OCI-LY7 (cell line): Measurements from ENCODE around the gene HELQ. TPM values are rescaled to one million over a fixed set of nuclear protein-coding genes. Genes with fewer than 3 reads are reported as not detected.
"Not testable (repeated sequence)": the region's sequence is repeated elsewhere in the genome, so short reads cannot be mapped to it uniquely, and the experiment has no call there.

Experiments used
- BruUV-seq: library from RNA; stranded (reverse); fragments of 400-500 nt; replicated peaks from 2 replicates; lab custom pipeline; 2021; lab: Mats Ljungman, UMichigan
- CTCF ChIA-PET: fragments of 300-600 bp; sonication (Branson Sonifier 250); formaldehyde crosslinking; loops from one replicate; lab custom pipeline; 2022; ENCODE audit warnings: antibody characterized with exemption; ENCODE audit not compliant: unreplicated experiment; lab: Charles Lee
- POLR2A ChIA-PET: fragments of 300-600 bp; sonication (Branson Sonifier 250); formaldehyde crosslinking; loops from one replicate; lab custom pipeline; 2022; ENCODE audit warnings: antibody characterized with exemption; lab: Charles Lee
- DNase-seq: peaks from one replicate; pipeline ENCODE4 v3.0.0-alpha.2; 2015; ENCODE audit warnings: low spot score
- H2AFZ ChIP-seq: fragments of 200-600 bp; sonication (generic), shearing (Covaris generic); 2 replicates; pipeline ENCODE4 v1.6.1; 2014; ENCODE audit warnings: mild to moderate bottlenecking, antibody characterized with exemption, low read length, moderate library complexity
- H3K27ac ChIP-seq: fragments of 200-600 bp; sonication (generic); 2 replicates; pipeline ENCODE4 v1.5.1; 2014; ENCODE audit warnings: mixed run types, low read depth, mild to moderate bottlenecking, moderate library complexity, low read length, inconsistent platforms; ENCODE audit not compliant: poor library complexity, severe bottlenecking
- H3K36me3 ChIP-seq: fragments of 200-600 bp; sonication (generic); 2 replicates; pipeline ENCODE4 v1.6.1; 2014; ENCODE audit warnings: mild to moderate bottlenecking, antibody characterized with exemption, low read length, moderate library complexity, mixed read lengths; ENCODE audit not compliant: insufficient read depth
- H3K4me1 ChIP-seq: fragments of 200-600 bp; sonication (generic); 2 replicates; pipeline ENCODE4 v1.5.1; 2014; ENCODE audit warnings: mild to moderate bottlenecking, low read length; ENCODE audit not compliant: insufficient read depth, poor library complexity, severe bottlenecking
- H3K4me2 ChIP-seq: fragments of 200-600 bp; sonication (generic); 2 replicates; pipeline ENCODE4 v1.6.1; 2014; ENCODE audit warnings: mild to moderate bottlenecking, low read length
- H3K4me3 ChIP-seq: fragments of 200-600 bp; sonication (generic); 2 replicates; pipeline ENCODE4 v1.5.1; 2014; ENCODE audit warnings: mild to moderate bottlenecking, low read depth, low read length; ENCODE audit not compliant: poor library complexity, severe bottlenecking
- H3K79me2 ChIP-seq: fragments of 200-600 bp; sonication (generic); 2 replicates; pipeline ENCODE4 v1.6.1; 2016; ENCODE audit warnings: low read depth, mild to moderate bottlenecking, low read length, moderate library complexity, mixed read lengths; ENCODE audit not compliant: insufficient read depth
- H3K9me2 ChIP-seq: fragments of 200-600 bp; sonication (generic); 2 replicates; pipeline ENCODE4 v1.6.1; 2016; ENCODE audit warnings: mild to moderate bottlenecking, low read length, mixed read lengths; ENCODE audit not compliant: insufficient read depth
- H3K9me3 ChIP-seq: fragments of 200-600 bp; sonication (generic); 2 replicates; pipeline ENCODE4 v1.6.1; 2014; ENCODE audit warnings: mild to moderate bottlenecking, mixed run types, low read length, mixed read lengths
- H4K20me1 ChIP-seq: fragments of 200-600 bp; sonication (generic); 2 replicates; pipeline ENCODE4 v1.6.1; 2014; ENCODE audit warnings: mild to moderate bottlenecking, antibody characterized with exemption, low read length, moderate library complexity, mixed read lengths; ENCODE audit not compliant: insufficient read depth
- CTCF ChIP-seq: fragments of 200-600 bp; sonication (generic); conservative IDR thresholded peaks from 2 replicates; pipeline ENCODE4 v1.5.1; 2014; ENCODE audit warnings: mild to moderate bottlenecking, antibody characterized with exemption, low read length, moderate library complexity, mixed read lengths
- EZH2phosphoT487 ChIP-seq: fragments of 200-600 bp; sonication (generic); IDR thresholded peaks from 2 replicates; pipeline ENCODE4 v1.6.1; 2018; ENCODE audit warnings: low read depth, borderline replicate concordance, mild to moderate bottlenecking, mixed run types, antibody characterized with exemption, low read length, moderate library complexity, mixed read lengths
- intact Hi-C: fragments of 100-400 bp; cut with micrococcal nuclease; formaldehyde crosslinking; loops from one replicate; pipeline ENCODE4 v1.10.0; 2022; ENCODE audit not compliant: unreplicated experiment
- total RNA-seq, 2 experiments: library from RNA; depleted of rRNA in 1 of 2; stranded (reverse); fragments of >200 nt in 1 of 2; shearing (Covaris generic) in 1 of 2; gene quantifications; 2 replicates each; pipeline ENCODE4 v1.2.3, GENCODE V29; 2014 to 2022

The HELQ gene
- total RNA-seq, 2 experiments from 2014 or later = 67.1 to 70.4 TPM

DNA sequence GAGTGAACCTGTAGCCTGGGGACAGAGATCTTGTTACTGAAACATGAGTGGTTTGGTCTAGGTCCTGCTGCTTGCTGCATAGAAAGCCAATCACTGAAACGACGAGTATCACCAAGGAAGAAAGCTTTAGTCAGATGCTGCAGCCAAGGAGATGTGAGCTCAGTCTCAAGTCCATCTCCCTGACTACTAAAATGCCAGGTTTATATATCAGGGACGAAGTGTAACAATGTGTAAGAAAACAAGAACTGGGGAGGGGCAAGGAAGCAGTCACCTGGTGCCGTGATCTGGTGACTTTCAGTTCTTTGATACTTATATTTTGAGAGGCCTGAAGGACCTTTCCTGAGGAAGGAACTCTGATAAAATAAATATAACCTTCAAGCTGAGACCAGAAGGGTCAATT lies 48.9 kb upstream of the HELQ start:
- Histone ChIP-seq H4K20me1 (no peaks in the 10 kb centered on the region), H3K4me1 (peaks cover 13% of the 10 kb centered on the region), H3K79me2 (no peaks in the 10 kb centered on the region), H2AFZ (peak overlapping the region; percentile 98), H3K27ac (no peak overlapping the region), H3K9me2 (no peaks in the 10 kb centered on the region), H3K9me3 (no peaks in the 10 kb centered on the region), H3K4me3 (no peak overlapping the region), H3K4me2 (no peak overlapping the region; the same call in 1 of the 2 replicates), H3K36me3 (no peaks in the 10 kb centered on the region)
- ChIA-PET POLR2A (interaction anchor here (0.5 to 1.2 kb wide), 4 partner anchors 22 to 220 kb away, joined by 3 to 4 read pairs (median 4); partner anchors contain the start of gene COQ2), CTCF (no interaction called here)
- no peak for DNase-seq
- intact Hi-C loops = no loop called here
- no TSS peak for BruUV-seq
- TF ChIP-seq CTCF (no peak), EZH2phosphoT487 (no peak)

GRCh38 chr4:83503974-83504373 lies 48.4 kb upstream of the HELQ start:
- no peaks in the 10 kb centered on the region for H3K36me3 ChIP-seq
- no peak overlapping the region for H3K4me3 ChIP-seq
- TF ChIP-seq CTCF = no peak
- no peak for TF ChIP-seq EZH2phosphoT487
- DNase-seq = no peak
- no peaks in the 10 kb centered on the region for H4K20me1 ChIP-seq
- no peaks in the 10 kb centered on the region for H3K9me3 ChIP-seq
- peaks cover 13% of the 10 kb centered on the region for H3K4me1 ChIP-seq
- intact Hi-C loops = no loop called here
- ChIA-PET POLR2A (interaction anchor here (0.5 to 1.3 kb wide), 5 partner anchors 12 to 291 kb away, joined by 3 to 4 read pairs (median 3); partner anchors contain the start of gene COQ2), CTCF (no interaction called here)
- H3K4me2 ChIP-seq = no peak overlapping the region; the same call in 1 of the 2 replicates
- H3K79me2 ChIP-seq = no peaks in the 10 kb centered on the region
- peak overlapping the region; percentile 98 for H2AFZ ChIP-seq
- no TSS peak for BruUV-seq
- H3K27ac ChIP-seq = no peak overlapping the region
- H3K9me2 ChIP-seq = no peaks in the 10 kb centered on the region

GRCh38 chr4:83501671-83502070 lies 46.0 kb upstream of the HELQ start:
- H3K4me2 ChIP-seq, H3K79me2 ChIP-seq, intact Hi-C loops, BruUV-seq, H3K9me3 ChIP-seq, DNase-seq, H3K27ac ChIP-seq, H3K9me2 ChIP-seq, H3K36me3 ChIP-seq, H2AFZ ChIP-seq, CTCF ChIA-PET, H3K4me3 ChIP-seq, H4K20me1 ChIP-seq: not testable (repeated sequence)
- POLR2A ChIA-PET = interaction anchor here (0.6 to 1.5 kb wide), 3 partner anchors 16 to 71 kb away, joined by 3 to 9 read pairs (median 4); no protein-coding TSS in a partner anchor
- peaks cover 13% of the 10 kb centered on the region for H3K4me1 ChIP-seq
